Astrocyte (in vitro differentiated cells and primary cell): ENCODE data around the gene KCNQ1OT1. TPM values are rescaled to one million over a fixed set of nuclear protein-coding genes. Genes with fewer than 3 reads are reported as not detected.

ENCODE experiments used
- DNase-seq: peaks from one replicate; pipeline ENCODE4 v3.0.0-alpha.2; 2010; ENCODE audit warnings: low read depth
- FAIRE-seq: peaks from 2 replicates; lab custom pipeline; 2011; peaks lifted over from hg19 to GRCh38; lab: Jason Lieb, UNC
- H2AFZ ChIP-seq: 2 replicates; pipeline ENCODE4 v1.6.0; 2012; ENCODE audit warnings: low read depth, low read length, inconsistent platforms
- H3K27ac ChIP-seq: 2 replicates; pipeline ENCODE4 v1.5.1; 2011; ENCODE audit warnings: low read depth, low read length, inconsistent platforms
- H3K27me3 ChIP-seq: 2 replicates; pipeline ENCODE4 v1.6.0; 2011; ENCODE audit warnings: low read length, inconsistent platforms; ENCODE audit not compliant: insufficient read depth
- H3K36me3 ChIP-seq: 2 replicates; pipeline ENCODE4 v1.5.1; 2011; ENCODE audit warnings: low read length, inconsistent platforms; ENCODE audit not compliant: insufficient read depth
- H3K4me1 ChIP-seq: 2 replicates; pipeline ENCODE4 v1.5.1; 2011; ENCODE audit warnings: low read length, inconsistent platforms; ENCODE audit not compliant: insufficient read depth
- H3K4me2 ChIP-seq: 2 replicates; pipeline ENCODE4 v1.6.0; 2012; ENCODE audit warnings: low read length, inconsistent platforms
- H3K4me3 ChIP-seq: 2 replicates; pipeline ENCODE4 v1.5.1; 2011; ENCODE audit warnings: low read depth, mild to moderate bottlenecking, low read length, inconsistent platforms; ENCODE audit not compliant: insufficient read depth
- H3K79me2 ChIP-seq: 2 replicates; pipeline ENCODE4 v1.6.0; 2012; ENCODE audit warnings: mild to moderate bottlenecking, low read length, inconsistent platforms; ENCODE audit not compliant: insufficient read depth
- H3K9ac ChIP-seq: 2 replicates; pipeline ENCODE4 v1.6.0; 2012; ENCODE audit warnings: mild to moderate bottlenecking, low read length, inconsistent platforms
- H3K9me3 ChIP-seq: 2 replicates; pipeline ENCODE4 v1.5.1; 2012; ENCODE audit warnings: low read depth, mild to moderate bottlenecking, low read length, inconsistent platforms; ENCODE audit not compliant: insufficient read depth
- H4K20me1 ChIP-seq: 2 replicates; pipeline ENCODE4 v1.6.0; 2012; ENCODE audit warnings: low read length, inconsistent platforms; ENCODE audit not compliant: insufficient read depth
- H3K27ac Mint-ChIP-seq: one replicate; pipeline ENCODE4 v1.8.0; 2021; ENCODE audit warnings: mild to moderate bottlenecking, mixed read lengths; ENCODE audit not compliant: unreplicated experiment
- H3K27me3 Mint-ChIP-seq: one replicate; pipeline ENCODE4 v1.8.0; 2021; ENCODE audit warnings: low read depth, mixed read lengths; ENCODE audit not compliant: unreplicated experiment
- H3K36me3 Mint-ChIP-seq: one replicate; pipeline ENCODE4 v1.8.0; 2021; ENCODE audit warnings: low read depth, mixed read lengths; ENCODE audit not compliant: unreplicated experiment
- H3K4me1 Mint-ChIP-seq: one replicate; pipeline ENCODE4 v1.8.0; 2021; ENCODE audit warnings: low read depth, mixed read lengths; ENCODE audit not compliant: unreplicated experiment
- H3K4me3 Mint-ChIP-seq: one replicate; pipeline ENCODE4 v1.8.0; 2021; ENCODE audit warnings: mild to moderate bottlenecking, moderate library complexity, mixed read lengths; ENCODE audit not compliant: unreplicated experiment
- H3K9me3 Mint-ChIP-seq: one replicate; pipeline ENCODE4 v1.8.0; 2021; ENCODE audit warnings: mild to moderate bottlenecking, mixed read lengths; ENCODE audit not compliant: unreplicated experiment
- EZH2 ChIP-seq: IDR thresholded peaks from 2 replicates; pipeline ENCODE4 v1.6.1; 2012; ENCODE audit warnings: mild to moderate bottlenecking, low read length, inconsistent platforms; ENCODE audit not compliant: insufficient read depth
- total RNA-seq: library from RNA; stranded (reverse); gene quantifications from 2 replicates; pipeline ENCODE4 v1.2.1, GENCODE V29; 2021
- TF ChIP-seq, protein P1 (sequence below): IDR thresholded peaks from 2 replicates; pipeline ENCODE4 v1.5.1; 2011; ENCODE audit warnings: low read depth, mild to moderate bottlenecking, inconsistent platforms, low read length, moderate library complexity; ENCODE audit not compliant: insufficient read depth

KCNQ1OT1 gene
- total RNA-seq, 1 donor from 2014 or later: 2.5 TPM

- Mint-ChIP-seq H3K27me3 (peaks cover 12% of the 10 kb centered on the region), H3K36me3 (no peaks in the 10 kb centered on the region), H3K4me3 (no peak overlapping the region), H3K9me3 (no peaks in the 10 kb centered on the region), H3K27ac (no peak overlapping the region), H3K4me1 (peaks cover 15% of the 10 kb centered on the region)
- Histone ChIP-seq H2AFZ (no peak overlapping the region), H3K4me2 (no peak overlapping the region), H3K9me3 (no peaks in the 10 kb centered on the region), H3K9ac (no peak overlapping the region), H3K79me2 (no peaks in the 10 kb centered on the region), H3K27me3 (no peaks in the 10 kb centered on the region), H3K4me1 (peaks cover 4% of the 10 kb centered on the region), H3K27ac (no peak overlapping the region), H3K36me3 (no peaks in the 10 kb centered on the region), H4K20me1 (no peaks in the 10 kb centered on the region), H3K4me3 (no peak overlapping the region)
- FAIRE-seq: no peak
- DNase-seq: no peak
- no peak for TF ChIP-seq EZH2
- TF ChIP-seq, protein P1, sequence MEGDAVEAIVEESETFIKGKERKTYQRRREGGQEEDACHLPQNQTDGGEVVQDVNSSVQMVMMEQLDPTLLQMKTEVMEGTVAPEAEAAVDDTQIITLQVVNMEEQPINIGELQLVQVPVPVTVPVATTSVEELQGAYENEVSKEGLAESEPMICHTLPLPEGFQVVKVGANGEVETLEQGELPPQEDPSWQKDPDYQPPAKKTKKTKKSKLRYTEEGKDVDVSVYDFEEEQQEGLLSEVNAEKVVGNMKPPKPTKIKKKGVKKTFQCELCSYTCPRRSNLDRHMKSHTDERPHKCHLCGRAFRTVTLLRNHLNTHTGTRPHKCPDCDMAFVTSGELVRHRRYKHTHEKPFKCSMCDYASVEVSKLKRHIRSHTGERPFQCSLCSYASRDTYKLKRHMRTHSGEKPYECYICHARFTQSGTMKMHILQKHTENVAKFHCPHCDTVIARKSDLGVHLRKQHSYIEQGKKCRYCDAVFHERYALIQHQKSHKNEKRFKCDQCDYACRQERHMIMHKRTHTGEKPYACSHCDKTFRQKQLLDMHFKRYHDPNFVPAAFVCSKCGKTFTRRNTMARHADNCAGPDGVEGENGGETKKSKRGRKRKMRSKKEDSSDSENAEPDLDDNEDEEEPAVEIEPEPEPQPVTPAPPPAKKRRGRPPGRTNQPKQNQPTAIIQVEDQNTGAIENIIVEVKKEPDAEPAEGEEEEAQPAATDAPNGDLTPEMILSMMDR: no peak
Observed at GRCh38 chr11:2735053-2735589, 35.3 kb upstream of the KCNQ1OT1 start.

GRCh38 chr11:2734181-2735052 is 34.6 kb upstream of the KCNQ1OT1 start:
- peaks cover 4% of the 10 kb centered on the region for H3K4me1 ChIP-seq
- no peak overlapping the region for H3K27ac Mint-ChIP-seq
- no peak overlapping the region for H3K4me3 Mint-ChIP-seq
- peaks cover 15% of the 10 kb centered on the region for H3K4me1 Mint-ChIP-seq
- H3K4me2 ChIP-seq: no peak overlapping the region
- H3K36me3 Mint-ChIP-seq: no peaks in the 10 kb centered on the region
- H3K36me3 ChIP-seq: no peaks in the 10 kb centered on the region
- H4K20me1 ChIP-seq: no peaks in the 10 kb centered on the region
- no peaks in the 10 kb centered on the region for H3K79me2 ChIP-seq
- DNase-seq: no peak
- no peak for TF ChIP-seq EZH2
- TF ChIP-seq, protein P1: no peak
- H3K9me3 ChIP-seq: no peaks in the 10 kb centered on the region
- no peak overlapping the region for H3K4me3 ChIP-seq
- no peak overlapping the region for H3K9ac ChIP-seq
- no peaks in the 10 kb centered on the region for H3K27me3 ChIP-seq
- H3K27ac ChIP-seq: no peak overlapping the region
- H3K9me3 Mint-ChIP-seq: no peaks in the 10 kb centered on the region
- no peak overlapping the region for H2AFZ ChIP-seq
- peaks cover 18% of the 10 kb centered on the region for H3K27me3 Mint-ChIP-seq
- no peak for FAIRE-seq
